Stimulated activated effector memory CD8-positive, alpha-beta T cell treated with anti-CD3 and anti-CD28 coated beads, Interleukin-12 subunit alpha, Interleukin-12 subunit beta, amount 100 ng/mL, for 72 hours (primary cell): Measurements from ENCODE around the gene P2RY11.

Source experiments
- ATAC-seq: fragments of 150-1000 bp; cut with Tn5 transposase; 2 replicates; pipeline ENCODE4 v1.10.0; 2021
- DNase-seq, 2 donors: peaks; one replicate each; pipeline ENCODE4 v3.0.0; 2021 to 2022; ENCODE audit warnings: low spot score in 2 of 2
- H3K27ac Mint-ChIP-seq: one replicate; pipeline ENCODE4 v1.8.0; 2022; ENCODE audit warnings: mild to moderate bottlenecking, mixed read lengths
- H3K36me3 Mint-ChIP-seq: one replicate; pipeline ENCODE4 v1.8.0; 2022; ENCODE audit warnings: mild to moderate bottlenecking, mixed read lengths
- H3K4me1 Mint-ChIP-seq: one replicate; pipeline ENCODE4 v1.8.0; 2022; ENCODE audit warnings: mixed read lengths
- H3K4me3 Mint-ChIP-seq: one replicate; pipeline ENCODE4 v1.8.0; 2022; ENCODE audit warnings: mild to moderate bottlenecking, mixed read lengths
- H3K9me3 Mint-ChIP-seq: one replicate; pipeline ENCODE4 v1.8.0; 2022; ENCODE audit warnings: mixed read lengths

The P2RY11 gene

GRCh38 chr19:10138879-10139795 lies 27.6 kb downstream of the P2RY11 start:
- peak overlapping the region; percentile 58 for H3K27ac Mint-ChIP-seq
- H3K9me3 Mint-ChIP-seq: no peaks in the 10 kb centered on the region
- H3K4me3 Mint-ChIP-seq: no peak overlapping the region
- DNase-seq (no peak), ATAC-seq (no peak)
- H3K4me1 Mint-ChIP-seq: peaks cover 6% of the 10 kb centered on the region
- peaks cover 100% of the 10 kb centered on the region for H3K36me3 Mint-ChIP-seq

GRCh38 chr19:10139952-10140351 lies 28.5 kb downstream of the P2RY11 start:
- peaks cover 6% of the 10 kb centered on the region for H3K4me1 Mint-ChIP-seq
- peaks cover 100% of the 10 kb centered on the region for H3K36me3 Mint-ChIP-seq
- H3K4me3 Mint-ChIP-seq: no peak overlapping the region
- DNase-seq (no peak), ATAC-seq (no peak)
- peak overlapping the region; percentile 58 for H3K27ac Mint-ChIP-seq
- H3K9me3 Mint-ChIP-seq: no peaks in the 10 kb centered on the region

- Mint-ChIP-seq H3K4me3 (no peak overlapping the region), H3K4me1 (peaks cover 6% of the 10 kb centered on the region), H3K36me3 (peaks cover 100% of the 10 kb centered on the region), H3K27ac (peak overlapping the region; percentile 93), H3K9me3 (no peaks in the 10 kb centered on the region)
- DNase-seq (no peak), ATAC-seq (no peak)
Measured at GRCh38 chr19:10141479-10141878, 30.0 kb downstream of the P2RY11 start.

DNA sequence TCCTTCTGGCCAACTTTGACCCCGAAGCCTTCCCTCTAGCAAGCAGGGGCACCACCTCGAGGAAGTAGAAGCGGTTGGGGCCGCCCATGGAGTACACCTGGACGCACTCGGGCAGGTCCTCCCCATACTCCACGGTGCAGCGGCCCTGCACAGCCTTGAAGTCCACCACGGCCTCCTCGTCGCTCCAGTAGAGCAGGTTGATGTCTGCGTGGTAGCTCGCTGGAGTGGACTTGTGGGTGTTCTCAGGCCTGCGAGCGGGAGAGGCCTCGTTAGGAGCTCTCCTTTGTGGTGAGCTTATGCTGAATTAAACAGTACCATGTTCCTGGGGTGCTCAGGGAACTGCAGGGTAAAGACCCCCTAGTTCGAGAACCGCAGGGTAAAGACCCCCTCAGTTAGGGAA lies 30.5 kb downstream of the P2RY11 start:
- Mint-ChIP-seq H3K27ac (peak overlapping the region; percentile 93), H3K4me1 (peaks cover 6% of the 10 kb centered on the region), H3K4me3 (no peak overlapping the region), H3K9me3 (no peaks in the 10 kb centered on the region), H3K36me3 (peaks cover 100% of the 10 kb centered on the region)
- no peak for ATAC-seq
- DNase-seq: no peak

GRCh38 chr19:10142701-10143375 lies 31.3 kb downstream of the P2RY11 start:
- H3K36me3 Mint-ChIP-seq: peaks cover 100% of the 10 kb centered on the region
- no peaks in the 10 kb centered on the region for H3K9me3 Mint-ChIP-seq
- no peak for DNase-seq
- H3K4me3 Mint-ChIP-seq: no peak overlapping the region
- peak overlapping the region; percentile 93 for H3K27ac Mint-ChIP-seq
- ATAC-seq: peak; percentile 63
- H3K4me1 Mint-ChIP-seq: peaks cover 6% of the 10 kb centered on the region

- Mint-ChIP-seq H3K9me3 (no peaks in the 10 kb centered on the region), H3K36me3 (peaks cover 100% of the 10 kb centered on the region), H3K4me3 (no peak overlapping the region), H3K4me1 (peaks cover 6% of the 10 kb centered on the region), H3K27ac (peak overlapping the region; percentile 93)
- DNase-seq: no peak
- no peak for ATAC-seq
Measured at GRCh38 chr19:10143681-10144080, 32.2 kb downstream of the P2RY11 start.

- Mint-ChIP-seq H3K27ac (peak overlapping the region; percentile 93), H3K4me1 (peaks cover 6% of the 10 kb centered on the region), H3K4me3 (no peak overlapping the region), H3K36me3 (peaks cover 100% of the 10 kb centered on the region), H3K9me3 (no peaks in the 10 kb centered on the region)
- ATAC-seq (peak; percentile 19), DNase-seq (no peak)
Measured at GRCh38 chr19:10144361-10144760, 32.9 kb downstream of the P2RY11 start.

DNA sequence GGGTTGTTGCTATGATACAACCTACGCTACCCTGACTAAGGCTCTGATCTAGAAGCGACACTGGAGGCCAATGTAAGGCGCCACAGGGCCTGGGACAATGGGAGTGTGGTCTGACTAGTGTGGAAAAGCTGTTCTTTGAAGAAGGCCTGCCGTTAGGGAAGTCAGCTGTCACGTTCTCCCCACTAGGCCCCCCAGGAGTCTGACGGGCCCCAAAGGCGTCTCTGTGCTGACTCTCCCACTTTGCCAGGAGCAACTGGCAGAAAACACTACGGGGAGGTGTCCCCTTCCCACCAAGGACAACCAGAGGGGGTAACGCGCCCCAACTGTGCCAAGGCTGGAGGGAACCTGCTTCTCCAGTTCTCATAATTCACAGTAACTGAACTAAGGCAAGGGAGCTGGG lies 33.5 kb downstream of the P2RY11 start:
- DNase-seq (no peak), ATAC-seq (peak; percentile 40)
- peaks cover 6% of the 10 kb centered on the region for H3K4me1 Mint-ChIP-seq
- peak overlapping the region; percentile 93 for H3K27ac Mint-ChIP-seq
- H3K4me3 Mint-ChIP-seq: no peak overlapping the region
- peaks cover 100% of the 10 kb centered on the region for H3K36me3 Mint-ChIP-seq
- no peaks in the 10 kb centered on the region for H3K9me3 Mint-ChIP-seq

DNA sequence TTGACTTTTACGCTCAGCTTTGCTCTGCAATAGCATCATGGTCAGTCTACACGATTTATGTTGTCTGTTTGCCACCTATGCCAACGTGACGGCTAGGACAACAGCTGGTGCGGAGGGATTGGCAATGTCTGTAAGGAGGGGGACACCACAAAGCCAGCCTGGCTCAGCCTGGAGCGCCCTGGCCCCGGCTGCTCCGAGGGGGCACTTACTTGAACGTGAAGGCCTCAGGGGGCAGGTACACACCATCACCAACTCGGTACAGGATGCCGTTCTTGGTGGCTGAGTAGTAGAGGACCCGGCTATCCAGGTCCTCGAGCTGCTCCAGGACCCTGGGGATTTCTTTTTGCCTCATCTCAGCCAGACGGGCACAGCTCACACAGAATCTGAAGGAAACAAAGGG lies 34.6 kb downstream of the P2RY11 start:
- Mint-ChIP-seq H3K9me3 (no peaks in the 10 kb centered on the region), H3K27ac (peak overlapping the region; percentile 93), H3K4me3 (no peak overlapping the region), H3K36me3 (peaks cover 100% of the 10 kb centered on the region), H3K4me1 (peaks cover 11% of the 10 kb centered on the region)
- ATAC-seq: no peak
- no peak for DNase-seq

GRCh38 chr19:10149427-10149826 lies 37.9 kb downstream of the P2RY11 start:
- Mint-ChIP-seq H3K36me3 (peaks cover 100% of the 10 kb centered on the region), H3K9me3 (no peaks in the 10 kb centered on the region), H3K27ac (no peak overlapping the region), H3K4me1 (peaks cover 5% of the 10 kb centered on the region), H3K4me3 (no peak overlapping the region)
- no peak for DNase-seq
- ATAC-seq: no peak

- no peak overlapping the region for H3K4me3 Mint-ChIP-seq
- no peak overlapping the region for H3K27ac Mint-ChIP-seq
- DNase-seq (no peak), ATAC-seq (no peak)
- peaks cover 100% of the 10 kb centered on the region for H3K36me3 Mint-ChIP-seq
- H3K4me1 Mint-ChIP-seq: peaks cover 5% of the 10 kb centered on the region
- H3K9me3 Mint-ChIP-seq: no peaks in the 10 kb centered on the region
Measured at GRCh38 chr19:10151521-10151920, 40.0 kb downstream of the P2RY11 start.

GRCh38 chr19:10152100-10152499 lies 40.6 kb downstream of the P2RY11 start:
- DNase-seq: no peak
- peak; percentile 47 for ATAC-seq
- no peak overlapping the region for H3K4me3 Mint-ChIP-seq
- peaks cover 5% of the 10 kb centered on the region for H3K4me1 Mint-ChIP-seq
- no peak overlapping the region for H3K27ac Mint-ChIP-seq
- H3K36me3 Mint-ChIP-seq: peaks cover 100% of the 10 kb centered on the region
- no peaks in the 10 kb centered on the region for H3K9me3 Mint-ChIP-seq

DNA sequence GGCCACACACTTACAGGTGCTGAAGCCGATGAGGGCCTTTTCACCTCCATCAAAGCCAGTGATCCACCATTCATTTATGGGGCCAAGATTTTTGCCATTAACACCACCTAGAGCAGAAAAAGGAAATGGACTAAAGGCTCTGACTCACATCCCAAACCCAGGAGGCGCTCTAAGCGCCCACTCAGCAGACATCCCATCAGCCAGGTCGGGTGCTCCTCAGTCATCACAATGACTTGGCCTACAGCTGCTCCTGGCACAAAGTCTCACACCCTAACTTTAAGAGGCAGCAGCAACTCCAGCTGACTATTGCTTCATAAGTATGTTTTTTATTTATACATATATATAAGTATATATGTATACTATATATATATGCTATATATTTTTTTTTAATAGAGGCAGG lies 44.3 kb downstream of the P2RY11 start:
- no peak for ATAC-seq
- H3K4me3 Mint-ChIP-seq: no peak overlapping the region
- DNase-seq: no peak
- H3K4me1 Mint-ChIP-seq: peaks cover 6% of the 10 kb centered on the region
- H3K9me3 Mint-ChIP-seq: no peaks in the 10 kb centered on the region
- H3K27ac Mint-ChIP-seq: peak overlapping the region; percentile 77
- H3K36me3 Mint-ChIP-seq: peaks cover 100% of the 10 kb centered on the region

GRCh38 chr19:10158071-10158470 lies 46.6 kb downstream of the P2RY11 start:
- ATAC-seq: no peak
- Mint-ChIP-seq H3K27ac (peak overlapping the region; percentile 65), H3K36me3 (peaks cover 100% of the 10 kb centered on the region)

DNA sequence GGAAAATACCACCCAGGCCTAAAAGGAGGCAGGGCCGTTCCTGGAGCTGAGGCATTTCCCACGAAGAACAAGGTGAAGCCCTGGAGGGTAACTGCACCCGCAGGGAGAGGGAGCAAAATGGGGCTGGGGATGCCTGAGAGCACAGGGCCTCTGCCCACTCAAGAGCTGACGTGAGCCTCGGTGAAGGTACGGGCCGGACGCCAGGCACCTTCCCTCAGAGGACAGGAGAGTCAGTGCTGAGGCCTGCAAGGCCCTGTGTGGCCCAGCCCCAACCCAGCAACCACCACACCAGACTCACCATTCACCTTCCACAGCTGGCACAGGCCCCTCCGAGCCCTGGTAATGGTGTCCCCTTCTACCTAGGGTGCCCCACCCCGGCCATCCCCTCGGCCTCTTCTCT lies 47.0 kb downstream of the P2RY11 start:
- Mint-ChIP-seq H3K36me3 (peaks cover 100% of the 10 kb centered on the region), H3K4me1 (peaks cover 6% of the 10 kb centered on the region), H3K27ac (peak overlapping the region; percentile 65), H3K4me3 (no peak overlapping the region), H3K9me3 (no peaks in the 10 kb centered on the region)
- DNase-seq: no peak
- ATAC-seq: peak; percentile 11

More at GRCh38 chr19:10158071-10158470, 46.6 kb downstream of the P2RY11 start:
- no peaks in the 10 kb centered on the region for H3K9me3 Mint-ChIP-seq
- no peak for DNase-seq
- H3K4me3 Mint-ChIP-seq: no peak overlapping the region
- peaks cover 6% of the 10 kb centered on the region for H3K4me1 Mint-ChIP-seq

DNA sequence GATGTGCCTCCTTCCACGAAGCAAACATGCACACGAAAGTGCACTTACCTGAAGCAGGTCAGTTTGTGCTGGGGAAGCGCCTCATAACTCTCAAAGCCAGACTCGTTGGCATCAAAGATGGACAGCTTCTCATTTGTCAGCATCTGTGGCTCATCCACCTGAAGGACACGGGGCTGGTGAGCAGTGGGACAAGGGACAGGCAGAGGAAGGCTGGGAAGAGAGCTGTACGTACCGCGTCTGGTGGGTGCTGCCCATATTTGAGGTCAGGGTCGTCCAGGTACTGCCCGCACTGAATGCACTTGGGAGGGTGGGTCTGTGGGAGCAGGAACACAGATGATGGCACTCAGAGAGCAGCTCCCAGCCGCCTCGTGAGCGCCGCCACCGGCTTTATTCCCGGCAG lies 48.1 kb downstream of the P2RY11 start:
- no peak overlapping the region for H3K4me3 Mint-ChIP-seq
- H3K27ac Mint-ChIP-seq: no peak overlapping the region
- ATAC-seq (no peak), DNase-seq (no peak)
- peaks cover 6% of the 10 kb centered on the region for H3K4me1 Mint-ChIP-seq
- no peaks in the 10 kb centered on the region for H3K9me3 Mint-ChIP-seq
- peaks cover 100% of the 10 kb centered on the region for H3K36me3 Mint-ChIP-seq
